Trophoblast cell (in vitro differentiated cells and primary cell): Measurements from ENCODE around the gene MAP2K2.

Source experiments
- DNase-seq, 2 donors: peaks; one replicate each; pipeline ENCODE4 v3.0.0-alpha.2; 2016
- H2AFZ ChIP-seq: 2 replicates; pipeline ENCODE4 v1.6.1; 2013; ENCODE audit warnings: low read length, moderate library complexity, mild to moderate bottlenecking; ENCODE audit not compliant: insufficient read depth, poor library complexity
- H2AK5ac ChIP-seq: 2 replicates; pipeline ENCODE4 v1.6.1; 2013; ENCODE audit warnings: mild to moderate bottlenecking, low read length
- H2BK120ac ChIP-seq: 2 replicates; pipeline ENCODE4 v1.6.1; 2013; ENCODE audit warnings: low read length, mild to moderate bottlenecking, moderate library complexity; ENCODE audit not compliant: insufficient read depth, poor library complexity
- H2BK12ac ChIP-seq: 2 replicates; pipeline ENCODE4 v1.6.1; 2013; ENCODE audit warnings: mild to moderate bottlenecking, low read length, moderate library complexity
- H2BK5ac ChIP-seq: 2 replicates; pipeline ENCODE4 v1.6.1; 2013; ENCODE audit warnings: low read length, low read depth, moderate library complexity, mild to moderate bottlenecking; ENCODE audit not compliant: poor library complexity
- H3K14ac ChIP-seq: 2 replicates; pipeline ENCODE4 v1.6.1; 2013; ENCODE audit warnings: mild to moderate bottlenecking, low read length
- H3K18ac ChIP-seq: 2 replicates; pipeline ENCODE4 v1.6.1; 2013; ENCODE audit warnings: mild to moderate bottlenecking, low read length
- H3K23ac ChIP-seq: 2 replicates; pipeline ENCODE4 v1.6.1; 2013; ENCODE audit warnings: low read length
- H3K27ac ChIP-seq: 2 replicates; pipeline ENCODE4 v1.5.1; 2013; ENCODE audit warnings: low read depth, mild to moderate bottlenecking, inconsistent platforms, low read length, moderate library complexity
- H3K27me3 ChIP-seq: 2 replicates; pipeline ENCODE4 v1.6.1; 2013; ENCODE audit warnings: inconsistent platforms, mild to moderate bottlenecking, low read length, moderate library complexity; ENCODE audit not compliant: insufficient read depth
- H3K36me3 ChIP-seq, 2 experiments: 1 replicate in 1 of 2; 2 replicates in 1 of 2; pipeline ENCODE4 v1.6.1; 2013; ENCODE audit warnings: low read length in 2 of 2, mild to moderate bottlenecking in 2 of 2, moderate library complexity in 1 of 2; ENCODE audit not compliant: insufficient read depth in 2 of 2, control insufficient read depth in 1 of 2
- H3K4ac ChIP-seq: 2 replicates; pipeline ENCODE4 v1.6.1; 2013; ENCODE audit warnings: low read depth, mild to moderate bottlenecking, low read length, moderate library complexity
- H3K4me1 ChIP-seq, 2 experiments: 1 replicate in 1 of 2; 2 replicates in 1 of 2; pipeline ENCODE4 v1.6.1; 2013; ENCODE audit warnings: low read length in 2 of 2, mild to moderate bottlenecking in 2 of 2, moderate library complexity in 1 of 2; ENCODE audit not compliant: insufficient read depth in 2 of 2, control insufficient read depth in 1 of 2
- H3K4me2 ChIP-seq: 2 replicates; pipeline ENCODE4 v1.6.1; 2013; ENCODE audit warnings: inconsistent platforms, mild to moderate bottlenecking, low read length, moderate library complexity
- H3K4me3 ChIP-seq: 2 replicates; pipeline ENCODE4 v1.5.1; 2013; ENCODE audit warnings: mild to moderate bottlenecking, low read depth, low read length, inconsistent platforms
- H3K79me1 ChIP-seq: one replicate; pipeline ENCODE4 v1.6.1; 2013; ENCODE audit warnings: low read length
- H3K79me2 ChIP-seq: 2 replicates; pipeline ENCODE4 v1.6.1; 2013; ENCODE audit warnings: low read length, mild to moderate bottlenecking; ENCODE audit not compliant: control insufficient read depth, insufficient read depth, poor library complexity
- H3K9ac ChIP-seq: 2 replicates; pipeline ENCODE4 v1.6.1; 2013; ENCODE audit warnings: mild to moderate bottlenecking, low read length
- H3K9me3 ChIP-seq: 2 replicates; pipeline ENCODE4 v1.6.1; 2013; ENCODE audit warnings: low read depth, mild to moderate bottlenecking, control low read depth, inconsistent platforms, low read length; ENCODE audit not compliant: insufficient read depth
- H4K12ac ChIP-seq: 2 replicates; pipeline ENCODE4 v1.6.1; 2013; ENCODE audit warnings: low read depth, mild to moderate bottlenecking, low read length, moderate library complexity
- H4K8ac ChIP-seq: 2 replicates; pipeline ENCODE4 v1.6.1; 2013; ENCODE audit warnings: low read depth, mild to moderate bottlenecking, low read length, moderate library complexity
- H4K91ac ChIP-seq: one replicate; pipeline ENCODE4 v1.6.1; 2013; ENCODE audit warnings: low read depth, mild to moderate bottlenecking, low read length, moderate library complexity
- WGBS: extraction: QIAGEN DNeasy Blood & Tissue Kit; methylation state at CpG from one replicate; pipeline ENCODE4 v1.1.7; 2013; ENCODE audit warnings: missing lambda C conversion rate; ENCODE audit not compliant: insufficient read length, insufficient coverage; ENCODE audit errors: extremely low coverage; 5-methylcytosine and 5-hydroxymethylcytosine counted together

Gene MAP2K2

GRCh38 chr19:4094761-4095487 lies 29.0 kb downstream of the MAP2K2 start:
- Histone ChIP-seq H3K27ac (no peak overlapping the region), H4K12ac (no peak overlapping the region), H4K8ac (no peak overlapping the region), H3K27me3 (no peaks in the 10 kb centered on the region), H3K23ac (no peak overlapping the region), H4K91ac (no peak overlapping the region), H3K4ac (no peak overlapping the region), H2BK12ac (no peak overlapping the region), H2AK5ac (no peak overlapping the region), H3K14ac (no peak overlapping the region), H2BK5ac (no peak overlapping the region), H2BK120ac (no peak overlapping the region), H3K79me1 (no peaks in the 10 kb centered on the region), H3K4me2 (no peak overlapping the region), H3K4me1 (peaks cover under 1 to 3% of the 10 kb centered on the region in 2 experiments), H2AFZ (no peak overlapping the region), H3K79me2 (no peaks in the 10 kb centered on the region), H3K9me3 (peaks cover 6% of the 10 kb centered on the region), H3K18ac (no peak overlapping the region), H3K9ac (no peak overlapping the region), H3K4me3 (no peak overlapping the region), H3K36me3 (peaks cover 75 to 81% of the 10 kb centered on the region in 2 experiments)
- DNase-seq: no peak
- no CpG with 5 or more reads among the region's 35 CpGs for WGBS

DNA sequence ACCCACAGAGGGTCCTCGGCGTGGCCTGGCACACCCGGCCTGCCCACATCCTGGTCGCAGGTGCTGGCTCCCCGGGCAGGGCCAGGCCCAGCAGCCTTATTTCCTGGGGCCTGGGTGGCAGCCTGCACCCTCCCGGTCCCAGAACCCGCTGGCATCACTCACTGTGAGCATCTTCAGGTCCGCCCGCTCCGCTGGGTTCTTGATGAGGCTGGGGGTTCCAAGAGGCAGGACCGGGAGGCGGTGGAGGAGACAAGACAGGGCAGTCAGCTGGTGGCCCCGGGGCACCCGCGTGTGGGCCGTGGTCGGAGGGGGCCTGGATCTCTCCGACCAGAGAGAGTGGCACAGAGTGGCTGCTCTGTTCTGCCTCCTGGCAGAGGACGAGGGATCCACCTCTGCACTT lies 29.6 kb downstream of the MAP2K2 start:
- peaks cover 5% of the 10 kb centered on the region for H3K9me3 ChIP-seq
- no peak overlapping the region for H3K18ac ChIP-seq
- no peak overlapping the region for H3K4me2 ChIP-seq
- no peak overlapping the region for H3K4me3 ChIP-seq
- peaks cover 5% of the 10 kb centered on the region for H3K79me1 ChIP-seq
- WGBS: no CpG with 5 or more reads among the region's 19 CpGs
- H2BK120ac ChIP-seq: no peak overlapping the region
- H3K27ac ChIP-seq: no peak overlapping the region
- no peak overlapping the region for H3K9ac ChIP-seq
- H3K14ac ChIP-seq: no peak overlapping the region
- H4K12ac ChIP-seq: no peak overlapping the region
- H2BK5ac ChIP-seq: no peak overlapping the region
- H3K79me2 ChIP-seq: no peaks in the 10 kb centered on the region
- no peaks in the 10 kb centered on the region for H3K27me3 ChIP-seq
- H2AK5ac ChIP-seq: no peak overlapping the region
- H3K36me3 ChIP-seq: peaks cover 78 to 83% of the 10 kb centered on the region in 2 experiments
- no peak overlapping the region for H2AFZ ChIP-seq
- H3K4me1 ChIP-seq: peaks cover 6 to 9% of the 10 kb centered on the region in 2 experiments
- no peak overlapping the region for H2BK12ac ChIP-seq
- no peak overlapping the region for H3K23ac ChIP-seq
- H3K4ac ChIP-seq: no peak overlapping the region
- no peak overlapping the region for H4K91ac ChIP-seq
- DNase-seq: no peak
- H4K8ac ChIP-seq: no peak overlapping the region

GRCh38 chr19:4093643-4094175 lies 30.2 kb downstream of the MAP2K2 start:
- Histone ChIP-seq H3K14ac (no peak overlapping the region), H4K8ac (no peak overlapping the region), H3K23ac (no peak overlapping the region), H3K4me3 (no peak overlapping the region), H3K79me2 (no peaks in the 10 kb centered on the region), H3K27ac (no peak overlapping the region), H2BK120ac (no peak overlapping the region), H4K12ac (no peak overlapping the region), H2AFZ (no peak overlapping the region), H3K9ac (no peak overlapping the region), H4K91ac (no peak overlapping the region), H3K27me3 (no peaks in the 10 kb centered on the region), H2AK5ac (no peak overlapping the region), H3K9me3 (peaks cover 5% of the 10 kb centered on the region), H2BK12ac (no peak overlapping the region), H3K4me1 (peaks cover 8 to 12% of the 10 kb centered on the region in 2 experiments), H3K4ac (no peak overlapping the region), H3K36me3 (peaks cover 74 to 79% of the 10 kb centered on the region in 2 experiments), H3K79me1 (peaks cover 8% of the 10 kb centered on the region), H2BK5ac (no peak overlapping the region), H3K18ac (no peak overlapping the region), H3K4me2 (no peak overlapping the region)
- DNase-seq: no peak
- WGBS: no CpG with 5 or more reads among the region's 18 CpGs

GRCh38 chr19:4090356-4091220 lies 33.3 kb downstream of the MAP2K2 start:
- no peak overlapping the region for H2AFZ ChIP-seq
- H3K9me3 ChIP-seq: no peaks in the 10 kb centered on the region
- peaks cover 13 to 20% of the 10 kb centered on the region in 2 experiments for H3K4me1 ChIP-seq
- no peak overlapping the region for H2BK12ac ChIP-seq
- no peak overlapping the region for H4K91ac ChIP-seq
- H3K23ac ChIP-seq: no peak overlapping the region
- no peak overlapping the region for H2AK5ac ChIP-seq
- H3K4me2 ChIP-seq: no peak overlapping the region
- peak in 1 of 2 donors; percentile 41 for DNase-seq
- H4K12ac ChIP-seq: no peak overlapping the region
- H3K9ac ChIP-seq: no peak overlapping the region
- H3K79me1 ChIP-seq: peaks cover 10% of the 10 kb centered on the region
- H3K4ac ChIP-seq: no peak overlapping the region
- no peaks in the 10 kb centered on the region for H3K27me3 ChIP-seq
- no peak overlapping the region for H2BK5ac ChIP-seq
- H3K14ac ChIP-seq: no peak overlapping the region
- peak overlapping the region; percentile 32 for H3K27ac ChIP-seq
- peaks cover 51 to 58% of the 10 kb centered on the region in 2 experiments for H3K36me3 ChIP-seq
- H4K8ac ChIP-seq: peak overlapping the region; percentile 12
- WGBS: no CpG with 5 or more reads among the region's 52 CpGs
- H3K4me3 ChIP-seq: no peak overlapping the region
- no peak overlapping the region for H3K18ac ChIP-seq
- H3K79me2 ChIP-seq: no peaks in the 10 kb centered on the region
- H2BK120ac ChIP-seq: no peak overlapping the region
